ENCODE results near the gene SCRG1. TPM values are rescaled to one million over a fixed set of nuclear protein-coding genes. Genes with fewer than 3 reads are reported as not detected.

The SCRG1 gene
- polyA plus RNA-seq, 3 donors = 0.27 to 0.53 (median 0.33) TPM

Other genes with a start within 250 kb of the SCRG1 start
- 10 to 100 TPM; 32.0 to 39.3 (median 38.2) TPM for gene GALNT7, start 230.3 kb downstream of the SCRG1 start, polyA plus RNA-seq (ENCODE audit: insufficient read length in 3 of 3)
- gene HMGB2, start 64.8 kb downstream of the SCRG1 start, polyA plus RNA-seq (ENCODE audit: insufficient read length in 3 of 3) = 100 to 1,000 TPM; 310 to 477 (median 411) TPM
- 10 to 100 TPM; 13.1 to 15.8 (median 13.7) TPM for gene SAP30, start 28.2 kb downstream of the SCRG1 start, polyA plus RNA-seq (ENCODE audit: insufficient read length in 3 of 3)
- not detected for gene HAND2, start 131.1 kb upstream of the SCRG1 start, polyA plus RNA-seq (ENCODE audit: insufficient read length in 3 of 3)